ENCODE data around the gene SRRT.
A peak's percentile ranks its signal among the peaks of the same experiment; 100 is the strongest.

The SRRT gene

GRCh38 chr7:100886142-100886935, 11.4 kb downstream of the SRRT start:
- Histone ChIP-seq H2AFZ (no peak overlapping the region), H3K27ac (no peak overlapping the region), H3K4me3 (ENCODE audit: low read depth, low read length) (no peak overlapping the region), H3K9me3 (ENCODE audit: control insufficient read depth, low read length) (no peaks in the 10 kb centered on the region), H3K4me2 (ENCODE audit: low read length) (no peak overlapping the region), H3K36me3 (ENCODE audit: control insufficient read depth, insufficient read depth, low read length) (no peaks in the 10 kb centered on the region), H3K4me1 (peaks cover 21% of the 10 kb centered on the region), H3K79me2 (peaks cover 6% of the 10 kb centered on the region), H3K27me3 (ENCODE audit: control insufficient read depth, insufficient read depth, low read length) (no peaks in the 10 kb centered on the region), H3K9ac (no peak overlapping the region)
- no peak for TF ChIP-seq CTCF (IDR thresholded peaks at IDR 0.05)

DNA sequence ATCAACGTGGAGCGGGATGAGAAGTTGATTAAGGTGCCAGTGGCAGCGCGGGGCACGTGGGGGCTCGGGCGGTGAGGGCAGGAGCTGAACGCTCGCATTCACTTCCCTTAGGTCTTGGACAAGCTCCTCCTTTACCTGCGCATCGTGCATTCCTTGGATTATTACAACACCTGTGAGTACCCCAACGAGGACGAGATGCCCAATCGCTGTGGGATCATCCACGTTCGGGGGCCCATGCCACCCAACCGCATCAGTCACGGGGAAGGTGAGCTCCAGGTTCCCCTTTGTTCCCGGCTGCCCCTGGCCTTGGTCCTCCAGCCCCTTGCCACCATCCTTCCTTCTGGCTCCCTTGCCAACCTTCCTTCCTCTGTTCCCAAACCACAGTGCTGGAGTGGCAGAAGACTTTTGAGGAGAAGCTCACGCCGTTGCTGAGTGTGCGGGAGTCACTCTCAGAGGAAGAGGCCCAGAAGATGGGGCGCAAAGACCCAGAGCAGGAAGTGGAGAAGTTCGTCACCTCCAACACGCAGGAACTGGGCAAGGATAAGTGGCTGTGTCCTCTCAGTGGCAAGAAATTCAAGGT, 12.1 kb downstream of the SRRT start:
- H2AFZ ChIP-seq, result no peak overlapping the region
- no peak overlapping the region for H3K27ac ChIP-seq
- H3K4me1 ChIP-seq, result peaks cover 26% of the 10 kb centered on the region
- TF ChIP-seq CTCF (IDR thresholded peaks at IDR 0.05), result no peak
- H3K9ac ChIP-seq, result no peak overlapping the region
- H3K9me3 ChIP-seq (ENCODE audit: control insufficient read depth, low read length), result no peaks in the 10 kb centered on the region
- peaks cover 2% of the 10 kb centered on the region for H3K79me2 ChIP-seq
- no peaks in the 10 kb centered on the region for H3K27me3 ChIP-seq (ENCODE audit: control insufficient read depth, insufficient read depth, low read length)
- H3K4me3 ChIP-seq (ENCODE audit: low read depth, low read length), result no peak overlapping the region
- no peaks in the 10 kb centered on the region for H3K36me3 ChIP-seq (ENCODE audit: control insufficient read depth, insufficient read depth, low read length)
- no peak overlapping the region for H3K4me2 ChIP-seq (ENCODE audit: low read length)

- no peak overlapping the region for H3K4me3 ChIP-seq (ENCODE audit: low read depth, low read length)
Observed at GRCh38 chr7:100887516-100888290, 12.8 kb downstream of the SRRT start.

GRCh38 chr7:100888291-100888987, 13.5 kb downstream of the SRRT start:
- H3K36me3 ChIP-seq (ENCODE audit: control insufficient read depth, insufficient read depth, low read length), result no peaks in the 10 kb centered on the region

More at GRCh38 chr7:100887516-100888290, 12.8 kb downstream of the SRRT start:
- peaks cover 26% of the 10 kb centered on the region for H3K4me1 ChIP-seq
- H3K27ac ChIP-seq, result peak overlapping the region; percentile 100
- no peaks in the 10 kb centered on the region for H3K9me3 ChIP-seq (ENCODE audit: control insufficient read depth, low read length)
- H3K79me2 ChIP-seq, result peaks cover 2% of the 10 kb centered on the region
- H3K4me2 ChIP-seq (ENCODE audit: low read length), result no peak overlapping the region
- no peaks in the 10 kb centered on the region for H3K36me3 ChIP-seq (ENCODE audit: control insufficient read depth, insufficient read depth, low read length)
- H3K27me3 ChIP-seq (ENCODE audit: control insufficient read depth, insufficient read depth, low read length), result no peaks in the 10 kb centered on the region
- H3K9ac ChIP-seq, result no peak overlapping the region
- no peak overlapping the region for H2AFZ ChIP-seq
- no peak for TF ChIP-seq CTCF (IDR thresholded peaks at IDR 0.05)

More at GRCh38 chr7:100888291-100888987, 13.5 kb downstream of the SRRT start:
- H3K9ac ChIP-seq, result no peak overlapping the region
- H3K27me3 ChIP-seq (ENCODE audit: control insufficient read depth, insufficient read depth, low read length), result no peaks in the 10 kb centered on the region
- H3K4me2 ChIP-seq (ENCODE audit: low read length), result peak overlapping the region; percentile 82
- peak overlapping the region; percentile 100 for H3K27ac ChIP-seq
- no peak for TF ChIP-seq CTCF (IDR thresholded peaks at IDR 0.05)
- peaks cover 26% of the 10 kb centered on the region for H3K4me1 ChIP-seq
- peak overlapping the region; percentile 71 for H3K4me3 ChIP-seq (ENCODE audit: low read depth, low read length)
- peaks cover 2% of the 10 kb centered on the region for H3K79me2 ChIP-seq
- no peaks in the 10 kb centered on the region for H3K9me3 ChIP-seq (ENCODE audit: control insufficient read depth, low read length)
- no peak overlapping the region for H2AFZ ChIP-seq

Data from parathyroid adenoma (tissue), 2 donors.